Peyer's patch (tissue), 4 donors: ENCODE data around the gene SLC6A9. TPM values are rescaled to one million over a fixed set of nuclear protein-coding genes. Genes with fewer than 3 reads are reported as not detected.

Source experiments
- DNase-seq, 3 donors: peaks; one replicate each; pipeline ENCODE4 v3.0.0-alpha.2; 2017 to 2019
- H3K27ac ChIP-seq, 4 donors: fragments of 200-600 bp; sonication (generic); one replicate each; pipeline ENCODE4 v1.5.1; 2016 to 2019
- H3K27me3 ChIP-seq, 2 donors: fragments of 200-600 bp; sonication (generic); one replicate each; pipeline ENCODE4 v1.5.1; 2019
- H3K36me3 ChIP-seq, 3 donors: fragments of 200-600 bp; sonication (generic); one replicate each; pipeline ENCODE4 v1.5.1; 2016 to 2019
- H3K4me1 ChIP-seq, 4 donors: fragments of 200-600 bp; sonication (generic); one replicate each; pipeline ENCODE4 v1.5.1; 2016 to 2019
- H3K4me3 ChIP-seq, 4 donors: fragments of 200-600 bp; sonication (generic); 1 replicate in 3 of 4; 2 replicates in 1 of 4; pipeline ENCODE4 v1.5.1; 2016 to 2019; ENCODE audit warnings: mild to moderate bottlenecking in 1 of 4
- H3K9me3 ChIP-seq, 4 donors: fragments of 200-600 bp; sonication (generic); one replicate each; pipeline ENCODE4 v1.5.1; 2016 to 2019; ENCODE audit warnings: mild to moderate bottlenecking in 1 of 4
- CTCF ChIP-seq, 6 experiments: fragments of 450-650 bp in 4 of 6; fragments of 200-600 bp in 2 of 6; sonication (generic) in 1 of 6; IDR thresholded peaks; one replicate each; pipeline ENCODE4 v1.5.1; 2017 to 2019; ENCODE audit warnings: antibody characterized with exemption in 6 of 6, mild to moderate bottlenecking in 3 of 6, moderate library complexity in 1 of 6
- POLR2A ChIP-seq, 2 donors: fragments of 450-650 bp; IDR thresholded peaks; one replicate each; pipeline ENCODE4 v1.5.1; 2017; ENCODE audit warnings: antibody characterized with exemption in 2 of 2, mild to moderate bottlenecking in 2 of 2, moderate library complexity in 2 of 2
- total RNA-seq, 4 donors: library from RNA; depleted of rRNA; stranded (reverse); fragments of >200 nt; gene quantifications; one replicate each; pipeline ENCODE4 v1.1.0, GENCODE V29; 2016

SLC6A9 gene
- total RNA-seq, 4 donors from 2014 or later = 8.8 to 19.0 (median 11.5) TPM

- Histone ChIP-seq H3K27me3 (no peaks in the 10 kb centered on the region), H3K4me1 (peaks cover 8 to 45% (median 14%) of the 10 kb centered on the region in 4 donors), H3K27ac (peak overlapping the region; percentile 92 to 98 (median 94)), H3K4me3 (peak overlapping the region; percentile 81 to 98 (median 84)), H3K36me3 (peaks cover 0 to 25% (median 0%) of the 10 kb centered on the region in 3 donors), H3K9me3 (no peaks in the 10 kb centered on the region)
- DNase-seq = peak in 1 of 3 donors; percentile 27
- TF ChIP-seq POLR2A (IDR thresholded peaks at IDR 0.05) (no peak), CTCF (IDR thresholded peaks at IDR 0.05) (no peak)
These were observed 57.2 kb downstream of the SLC6A9 start for GRCh38 chr1:43973981-43974442.

- no peaks in the 10 kb centered on the region for H3K9me3 ChIP-seq
- H3K27me3 ChIP-seq = no peaks in the 10 kb centered on the region
- peaks cover 0 to 10% (median 0%) of the 10 kb centered on the region in 3 donors for H3K36me3 ChIP-seq
- peak in 1 of 3 donors; percentile 41 for DNase-seq
- TF ChIP-seq CTCF (IDR thresholded peaks at IDR 0.05) = no peak
- no peak for TF ChIP-seq POLR2A (IDR thresholded peaks at IDR 0.05)
- no peak overlapping the region for H3K4me3 ChIP-seq
- no peak overlapping the region for H3K27ac ChIP-seq
- peaks cover 7 to 21% (median 13%) of the 10 kb centered on the region in 4 donors for H3K4me1 ChIP-seq
These were observed 59.8 kb downstream of the SLC6A9 start for GRCh38 chr1:43971336-43971980.

GRCh38 chr1:43970911-43971310 is 60.4 kb downstream of the SLC6A9 start:
- Histone ChIP-seq H3K27me3 (no peaks in the 10 kb centered on the region), H3K27ac (no peak overlapping the region), H3K36me3 (peaks cover 0 to 4% (median 0%) of the 10 kb centered on the region in 3 donors), H3K4me3 (no peak overlapping the region), H3K9me3 (no peaks in the 10 kb centered on the region), H3K4me1 (peaks cover 3 to 17% (median 10%) of the 10 kb centered on the region in 4 donors)
- no peak for TF ChIP-seq CTCF (IDR thresholded peaks at IDR 0.05)
- no peak for TF ChIP-seq POLR2A (IDR thresholded peaks at IDR 0.05)
- DNase-seq = peak in 1 of 3 donors; percentile 39

- no peaks in the 10 kb centered on the region for H3K27me3 ChIP-seq
- H3K4me3 ChIP-seq = peak overlapping the region; percentile 55 to 90 (median 70)
- DNase-seq = no peak
- TF ChIP-seq POLR2A (IDR thresholded peaks at IDR 0.05) (no peak), CTCF (IDR thresholded peaks at IDR 0.05) (no peak)
- H3K9me3 ChIP-seq = no peaks in the 10 kb centered on the region
- peak overlapping the region in 1 of 4 donors; percentile 58 for H3K27ac ChIP-seq
- peaks cover 0 to 13% (median 6%) of the 10 kb centered on the region in 4 donors for H3K4me1 ChIP-seq
- peaks cover 0 to 4% (median 0%) of the 10 kb centered on the region in 3 donors for H3K36me3 ChIP-seq
These were observed 60.8 kb downstream of the SLC6A9 start for GRCh38 chr1:43970502-43970901.

GRCh38 chr1:43969746-43970466 is 61.4 kb downstream of the SLC6A9 start, which contains the start of gene DPH2:
DPH2 (plus strand) TSS chr1:43970010; CDS start chr1:43970176, 166 bp downstream.
- Histone ChIP-seq H3K4me1 (peaks cover 0 to 11% (median 5%) of the 10 kb centered on the region in 4 donors), H3K36me3 (peaks cover 0 to 4% (median 0%) of the 10 kb centered on the region in 3 donors), H3K27ac (peak within 1 kb of the TSS in 2 of 4 donors; percentile 6 to 58), H3K9me3 (no peaks in the 10 kb centered on the region), H3K4me3 (peak within 1 kb of the TSS; percentile 55 to 90 (median 70)), H3K27me3 (no peaks in the 10 kb centered on the region)
- peak; percentile 96 to 99 (median 97) for DNase-seq
- TF ChIP-seq POLR2A (IDR thresholded peaks at IDR 0.05) (no peak), CTCF (IDR thresholded peaks at IDR 0.05) (peak in 5 of 6 experiments; percentile 16 to 41 (median 17))
